Hematopoietic multipotent progenitor cell treated with erythropoietin and hydrocortisone succinate and interleukin-3 and kit ligand, for 6 days (in vitro differentiated cells): Measurements from ENCODE around the gene SLC46A1.

Experiments
- DNase-seq: peaks from one replicate; pipeline ENCODE4 v3.0.0-alpha.2; 2015

The SLC46A1 gene

DNA sequence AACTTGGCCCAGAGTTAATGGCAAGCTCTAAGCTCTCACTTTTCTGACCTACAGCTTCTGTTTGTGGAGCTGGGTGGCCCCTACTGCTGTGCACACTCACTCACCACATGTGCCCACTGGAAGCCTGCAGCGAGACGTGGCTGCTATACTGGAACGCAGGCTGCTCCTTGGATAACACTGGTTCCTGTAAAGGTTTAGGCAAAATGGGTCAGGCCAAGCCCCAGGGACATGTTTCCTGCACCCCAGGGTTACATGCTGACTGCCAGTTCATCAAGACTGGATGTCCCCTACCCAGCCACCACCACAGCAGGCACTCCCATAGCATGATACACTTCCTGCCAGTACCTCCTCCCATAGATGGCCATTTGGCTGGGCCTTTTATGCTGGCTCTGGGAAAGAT, 57.0 kb downstream of the SLC46A1 start:
- no peak for DNase-seq

DNA sequence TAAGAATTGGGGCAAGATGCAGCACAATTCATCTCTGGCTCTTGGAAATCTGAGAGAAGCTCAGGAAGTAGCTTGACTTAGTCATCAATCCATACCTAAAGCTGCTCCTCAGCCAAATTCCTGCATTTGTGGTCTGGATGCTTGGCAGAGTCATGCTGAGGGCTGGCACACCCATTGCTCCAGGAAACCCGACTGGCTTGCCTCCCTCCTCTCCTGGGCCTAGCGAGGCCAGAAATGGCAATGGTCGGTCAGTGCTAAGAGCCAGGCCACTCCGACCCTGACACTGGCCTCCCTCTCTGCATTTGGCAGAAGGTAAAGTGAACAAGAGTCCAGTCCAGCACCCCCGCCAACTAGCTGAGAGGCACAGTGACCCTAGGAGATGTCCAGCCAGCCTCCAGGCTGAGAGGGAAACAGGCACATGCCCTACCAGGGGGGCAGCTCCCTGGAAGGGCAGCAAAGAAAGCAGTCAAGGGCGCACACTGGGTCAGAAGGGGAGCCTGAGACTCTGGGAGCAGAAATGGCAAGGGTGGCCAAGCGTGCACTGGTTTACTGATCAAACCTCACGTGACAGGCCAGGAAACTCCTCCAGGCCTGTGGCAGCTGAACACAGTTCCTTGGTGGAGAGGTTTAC, 58.6 kb downstream of the SLC46A1 start:
- no peak for DNase-seq

DNA sequence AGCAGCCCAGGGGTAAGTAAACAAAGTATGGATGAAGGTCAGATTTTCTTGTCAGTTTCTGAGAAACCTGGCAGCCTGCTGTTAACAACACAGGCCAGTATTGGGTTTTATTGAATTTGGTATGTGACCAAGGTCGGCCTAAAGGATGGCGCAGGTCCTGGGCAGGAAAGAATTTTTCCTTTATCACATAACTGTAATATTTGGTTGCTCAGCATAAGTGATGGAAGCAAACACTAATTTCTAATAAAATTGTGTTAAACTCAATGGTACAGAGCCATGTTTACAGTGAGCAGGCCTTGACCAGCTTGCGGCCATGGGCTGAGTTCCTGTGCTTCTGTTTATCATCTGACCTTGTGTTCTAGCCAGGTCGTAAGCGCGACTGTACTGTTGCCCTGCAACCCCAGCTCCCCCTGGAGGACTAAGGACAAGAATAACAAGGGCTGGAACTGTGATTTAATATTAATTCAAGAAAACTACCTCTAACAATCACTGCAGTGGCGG, 59.2 kb downstream of the SLC46A1 start:
- DNase-seq = peak; percentile 41

DNA sequence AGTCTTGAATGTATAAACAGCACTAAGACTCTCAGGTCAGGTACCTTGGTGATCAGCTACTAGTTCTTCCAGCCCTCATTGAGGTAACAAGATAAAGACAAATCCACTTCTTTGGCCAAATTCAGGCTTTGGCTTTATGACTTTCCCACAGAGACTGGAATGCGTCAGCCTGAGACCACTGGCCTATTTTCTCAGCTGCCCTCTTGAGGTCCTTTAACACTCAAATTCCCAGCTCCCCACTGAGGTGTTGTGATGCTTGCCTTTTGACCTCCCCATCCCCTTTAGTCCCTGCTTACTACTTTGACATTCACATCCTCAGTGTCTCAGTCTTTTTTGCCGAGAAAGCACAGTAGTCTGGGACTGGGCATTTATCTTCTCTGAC, 59.8 kb downstream of the SLC46A1 start:
- no peak for DNase-seq

DNA sequence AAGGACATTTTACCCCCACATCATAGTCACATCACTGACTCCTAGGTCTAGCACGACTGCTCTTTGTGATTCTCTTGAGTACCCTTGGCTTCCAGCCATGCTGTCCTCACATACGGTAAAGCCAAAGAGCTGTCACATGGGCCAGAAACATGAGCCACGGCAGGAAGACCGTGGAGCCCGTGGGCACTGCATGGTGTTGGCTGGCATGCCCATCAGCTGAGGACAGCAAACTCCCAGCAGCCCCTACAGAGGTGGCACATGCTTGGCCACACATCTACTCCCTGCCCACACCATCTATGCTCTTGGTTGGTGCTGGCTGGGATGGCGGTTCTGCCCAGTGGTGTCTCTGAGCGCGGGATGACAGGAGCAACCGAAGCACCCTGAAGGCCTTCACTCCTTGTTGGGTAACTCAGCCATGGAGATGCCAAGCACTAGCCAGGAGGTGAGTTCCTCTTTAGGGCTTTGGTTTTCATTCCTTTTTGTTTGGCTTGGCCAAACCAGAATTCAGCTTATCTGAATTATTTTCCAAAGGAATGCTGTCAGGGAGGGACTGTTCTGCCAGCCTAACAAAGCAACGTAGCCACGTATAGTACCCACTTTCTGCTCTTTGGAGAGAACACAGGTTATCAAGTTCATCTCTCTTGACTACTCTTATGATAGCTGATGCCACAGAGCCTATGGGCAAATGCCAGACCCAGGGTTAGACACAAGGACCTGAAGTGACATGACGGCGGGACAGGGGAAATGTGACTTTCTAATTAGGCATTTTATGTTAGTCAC, 60.4 kb downstream of the SLC46A1 start:
- no peak for DNase-seq
